Heart right ventricle (tissue), 16 donors: Measurements from ENCODE around the gene CABLES1. TPM values are rescaled to one million over a fixed set of nuclear protein-coding genes. Genes with fewer than 3 reads are reported as not detected.
"Not testable (repeated sequence)": the region's sequence is repeated elsewhere in the genome, so short reads cannot be mapped to it uniquely, and the experiment has no call there.

Experiments used
- ATAC-seq, 8 donors: fragments of 200-7000 bp; cut with Tn5 transposase; one replicate each; pipeline ENCODE4 v1.9.1; 2020; ENCODE audit warnings: mild to moderate bottlenecking in 8 of 8, moderate library complexity in 8 of 8, moderate number of reproducible peaks in 1 of 8
- DNase-seq, 2 donors: peaks; one replicate each; pipeline ENCODE4 v3.0.0-alpha.2; 2020
- H3K27ac ChIP-seq, 10 donors: fragments of 200-600 bp; sonication (generic) in 2 of 10; one replicate each; pipeline versions ENCODE4 v1.5.0 to v1.8.0; 2020 to 2022; ENCODE audit warnings: mild to moderate bottlenecking in 3 of 10
- H3K27me3 ChIP-seq, 7 donors: fragments of 200-600 bp; one replicate each; pipeline ENCODE4 v1.8.0; 2021 to 2022; ENCODE audit warnings: mild to moderate bottlenecking in 2 of 7
- H3K36me3 ChIP-seq, 9 donors: fragments of 200-600 bp; sonication (generic) in 1 of 9; one replicate each; pipeline versions ENCODE4 v1.5.0 to v1.8.0; 2020 to 2022; ENCODE audit warnings: mild to moderate bottlenecking in 2 of 9
- H3K4me1 ChIP-seq, 9 donors: fragments of 200-600 bp; sonication (generic) in 1 of 9; one replicate each; pipeline versions ENCODE4 v1.5.0 to v1.8.0; 2020 to 2022; ENCODE audit warnings: mild to moderate bottlenecking in 4 of 9
- H3K4me3 ChIP-seq, 10 donors: fragments of 200-600 bp; sonication (generic) in 2 of 10; one replicate each; pipeline versions ENCODE4 v1.5.0 to v1.8.0; 2020 to 2022; ENCODE audit warnings: mild to moderate bottlenecking in 7 of 10, moderate library complexity in 2 of 10
- H3K9me3 ChIP-seq, 11 donors: fragments of 200-600 bp in 10 of 11; sonication (generic) in 2 of 11; one replicate each; pipeline versions ENCODE4 v1.5.0 to v1.8.0; 2013 to 2022; ENCODE audit warnings: mild to moderate bottlenecking in 2 of 11, control low read depth in 1 of 11, moderate library complexity in 1 of 11
- CTCF ChIP-seq, 9 donors: fragments of 200-600 bp; sonication (generic) in 2 of 9; IDR thresholded peaks; one replicate each; pipeline versions ENCODE4 v1.5.0 to v1.8.0; 2021 to 2022; ENCODE audit warnings: antibody characterized with exemption in 9 of 9, mild to moderate bottlenecking in 5 of 9, moderate library complexity in 1 of 9
- WGBS, 2 donors: extraction: QIAGEN DNeasy Blood & Tissue Kit; methylation state at CpG; one replicate each; pipeline ENCODE4 v1.1.7; 2013; ENCODE audit warnings: inconsistent platforms in 1 of 2; 5-methylcytosine and 5-hydroxymethylcytosine counted together
- intact Hi-C, 10 donors: fragments of 100-400 bp; cut with DNase I; formaldehyde crosslinking; loops; one replicate each; pipeline versions ENCODE4 v1.11.1 to v1.14.2; 2022
- polyA plus RNA-seq, 2 donors: library from polyadenylated mRNA; stranded (reverse); fragments of 200-250 nt; gene quantifications; one replicate each; pipeline ENCODE4 v1.2.3, GENCODE V29; 2013
- total RNA-seq, 10 donors: library from RNA; stranded (reverse); fragmentation: NEBNext Ultra II Directional in 3 of 10; extraction: Animal tissue kit (Norgen Biotek cat#: 25700) in 3 of 10; gene quantifications; one replicate each; pipeline versions ENCODE4 v1.2.1 to v1.2.4, GENCODE V29; 2021 to 2023
- donor health status: Arrhythmogenic right ventricular cardiomyopathy.
- donor health status: ischemic (EF 13 %, LVEDD 7.1; RV severe dilation, severe dysfunction).
- donor health status: healthy with polysubstance abuse.
- donor health status: DM: no; HTN: yes; CAD: no.
- donor health status: DM: no; HTN: no; CAD: no.
- donor health status: ischemic (EF 25% LVEDD 6.9; RV normal size, moderate dysfunction).
- donor health status: ischemic (EF 25% LVEDD 5.7; RV mildly dilated, moderate dysfunction).
- donor health status: healthy.
- donor health status: DM: yes; HTN: yes; CAD: no.
- donor health status: Ischemic cardiomyopathy.
- donor health status: ischemic (EF 35%, LVEDD 5.7; RV mildly dilated, moderate dysfunction).
- donor health status: nonischemic (EF 11% LVEDD 7.7; RV severe dilation, severe dysfunction).
- donor health status: DM: yes; HTN: yes; CAD: no.
- donor health status: PGD.
- donor health status: ischemic (EF 29% LVEDD 5.4; RV normal size, mild dysfunction).
- donor health status: nonischemic (EF 23%, LVEDD 6.1; RV moderate dilation, normal function).

Gene CABLES1
- total and polyA plus RNA-seq, 12 donors = 1.0 to 2.2 (median 1.8) TPM

GRCh38 chr18:23282437-23282781 lies 147.1 kb downstream of the CABLES1 start:
- no peak overlapping the region for H3K4me3 ChIP-seq
- DNase-seq (no peak), ATAC-seq (no peak)
- H3K4me1 ChIP-seq = no peaks in the 10 kb centered on the region
- no peaks in the 10 kb centered on the region for H3K36me3 ChIP-seq
- no peak for TF ChIP-seq CTCF (IDR thresholded peaks at IDR 0.05)
- WGBS, 2 donors = 89 to 92% methylated on average over 6 of the region's 6 CpGs
- no peaks in the 10 kb centered on the region for H3K27me3 ChIP-seq
- H3K9me3 ChIP-seq = peaks cover 0 to 7% (median 0%) of the 10 kb centered on the region in 11 donors
- intact Hi-C loops = no loop called here
- H3K27ac ChIP-seq = no peak overlapping the region

DNA sequence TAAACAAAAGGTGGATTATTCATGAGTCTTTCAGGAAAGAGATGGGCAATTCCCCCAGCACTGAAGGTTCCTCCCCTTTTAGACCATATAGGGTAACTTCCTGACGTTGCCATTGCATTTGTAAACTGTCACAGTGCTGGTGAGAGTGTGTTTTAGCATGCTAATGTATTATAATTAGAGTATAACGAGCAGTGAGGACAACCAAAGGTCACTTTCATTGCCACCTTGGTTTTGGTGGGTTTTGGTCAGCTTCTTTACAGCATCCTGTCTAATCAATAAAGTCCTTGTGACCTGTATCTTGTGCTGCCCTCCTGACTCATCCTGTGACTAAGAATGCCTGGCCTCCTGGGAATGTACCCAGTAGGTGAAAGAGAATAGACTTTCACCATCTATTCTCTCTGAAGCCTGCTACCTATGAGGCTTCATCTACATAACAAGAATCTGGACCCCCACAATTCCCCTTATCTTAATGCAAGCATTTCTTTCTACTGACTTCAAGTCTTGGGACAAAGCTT lies 148.7 kb downstream of the CABLES1 start:
- no peak for TF ChIP-seq CTCF (IDR thresholded peaks at IDR 0.05)
- ATAC-seq (no peak), DNase-seq (no peak)
- 76 to 79% methylated on average over 2 of the region's 2 CpGs for WGBS, 2 donors
- intact Hi-C loops = no loop called here
- H3K27ac ChIP-seq = no peak overlapping the region
- no peaks in the 10 kb centered on the region for H3K36me3 ChIP-seq
- H3K4me1 ChIP-seq = no peaks in the 10 kb centered on the region
- H3K27me3 ChIP-seq = no peaks in the 10 kb centered on the region
- H3K4me3 ChIP-seq = no peak overlapping the region
- H3K9me3 ChIP-seq = no peaks in the 10 kb centered on the region

DNA sequence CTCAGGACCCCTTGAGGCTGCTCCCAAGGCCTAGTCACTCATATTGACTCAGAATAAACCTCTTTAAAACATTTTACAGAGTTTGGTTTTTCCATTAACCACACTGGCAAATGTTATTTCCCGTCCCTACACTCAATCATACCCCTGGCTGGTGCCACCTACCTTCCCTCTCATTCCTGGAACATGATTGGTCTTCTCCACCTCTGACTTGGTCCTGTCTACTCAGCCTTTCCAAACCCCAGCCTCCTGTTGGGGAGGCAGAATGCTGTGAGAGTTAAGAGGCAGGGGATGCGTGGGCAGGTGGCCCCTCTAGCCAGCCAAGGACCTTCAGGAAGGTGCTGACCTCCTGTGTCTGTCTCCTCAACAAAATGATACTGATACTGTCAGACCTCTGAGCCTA lies 149.3 kb downstream of the CABLES1 start:
- no peak overlapping the region for H3K27ac ChIP-seq
- no peak for DNase-seq
- H3K27me3 ChIP-seq = no peaks in the 10 kb centered on the region
- H3K36me3 ChIP-seq = no peaks in the 10 kb centered on the region
- no peak overlapping the region for H3K4me3 ChIP-seq
- intact Hi-C loops = no loop called here
- ATAC-seq = no peak
- 94 to 100% methylated on average over 2 of the region's 2 CpGs for WGBS, 2 donors
- no peaks in the 10 kb centered on the region for H3K4me1 ChIP-seq
- H3K9me3 ChIP-seq = no peaks in the 10 kb centered on the region
- TF ChIP-seq CTCF (IDR thresholded peaks at IDR 0.05) = no peak

DNA sequence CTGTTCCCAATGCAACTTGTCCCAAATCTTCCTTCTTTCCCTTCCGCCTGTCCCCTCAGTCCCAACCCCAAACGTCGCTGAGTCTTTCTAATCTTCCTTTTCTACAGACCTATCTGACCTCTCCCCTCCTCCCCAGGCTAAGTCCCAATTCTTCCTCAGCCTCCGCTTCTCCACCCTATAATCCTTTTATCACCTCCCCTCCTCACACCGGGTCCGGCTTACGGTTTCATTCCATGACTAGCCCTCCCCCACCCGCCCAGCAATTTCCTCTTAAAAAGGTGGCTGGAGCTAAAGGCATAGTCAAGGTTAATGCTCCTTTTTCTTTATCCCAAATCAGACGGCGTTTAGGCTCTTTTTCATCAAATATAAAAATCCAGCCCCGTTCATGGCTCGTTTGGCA lies 150.3 kb downstream of the CABLES1 start:
- intact Hi-C loops, DNase-seq, H3K36me3 ChIP-seq, H3K9me3 ChIP-seq, H3K4me3 ChIP-seq, H3K27me3 ChIP-seq, H3K27ac ChIP-seq, H3K4me1 ChIP-seq, ATAC-seq: not testable (repeated sequence)
- 87% methylated on average over 12 of the region's 12 CpGs for WGBS, 2 donors

DNA sequence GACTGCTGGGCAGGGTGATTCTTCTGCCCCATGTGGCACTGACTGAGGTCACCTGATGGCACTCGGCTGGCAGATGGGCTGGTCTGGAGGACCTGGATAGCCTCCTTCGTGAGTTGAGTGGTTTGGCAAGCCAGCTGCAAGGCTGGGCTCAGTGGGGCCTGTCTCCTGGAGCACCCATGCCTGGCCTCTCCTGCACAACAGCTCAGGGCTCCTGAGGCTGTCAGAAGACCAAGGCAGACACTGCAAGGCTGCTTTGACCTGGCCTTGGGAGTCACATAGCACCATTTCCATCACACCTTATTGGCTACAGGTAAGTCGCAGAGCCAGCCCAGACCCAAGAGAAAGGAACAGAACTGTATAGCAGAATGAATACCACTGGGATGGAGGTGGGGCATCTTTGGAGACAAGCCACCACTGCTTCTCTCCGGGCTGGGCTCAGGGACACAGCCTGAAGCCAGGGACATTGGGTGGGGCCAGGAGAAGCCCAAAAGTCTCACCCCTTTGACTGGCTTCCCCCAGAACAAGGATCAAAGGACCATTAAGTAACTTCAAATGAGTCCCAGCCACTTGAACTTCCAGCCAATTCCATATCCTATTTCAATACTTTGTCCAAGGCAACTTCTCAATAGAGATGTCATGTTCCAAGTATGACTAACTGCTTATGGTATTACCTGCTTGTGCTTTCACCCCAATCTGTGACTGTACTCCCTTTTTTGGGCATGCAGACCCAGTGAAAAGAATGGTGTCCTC lies 156.3 kb downstream of the CABLES1 start:
- no peak for TF ChIP-seq CTCF (IDR thresholded peaks at IDR 0.05)
- Histone ChIP-seq H3K27ac (no peak overlapping the region), H3K36me3 (peaks cover 0 to 8% (median 0%) of the 10 kb centered on the region in 9 donors), H3K27me3 (no peaks in the 10 kb centered on the region), H3K4me3 (no peak overlapping the region), H3K4me1 (peaks cover 0 to 5% (median 0%) of the 10 kb centered on the region in 9 donors), H3K9me3 (no peaks in the 10 kb centered on the region)
- no peak for DNase-seq
- 77 to 78% methylated on average over 4 of the region's 4 CpGs for WGBS, 2 donors
- intact Hi-C loops = no loop called here
- peak in 3 of 8 donors; percentile 9 to 33 (median 25) for ATAC-seq
